Esophagus mucosa (tissue), 1 donor: ENCODE measurements around the gene CHRNA5. TPM values are rescaled to one million over a fixed set of nuclear protein-coding genes. Genes with fewer than 3 reads are reported as not detected.
"Not testable (repeated sequence)": the region's sequence is repeated elsewhere in the genome, so short reads cannot be mapped to it uniquely, and the experiment has no call there.

Source experiments
- ATAC-seq: fragments of 200-7000 bp; cut with Tn5 transposase; one replicate; pipeline ENCODE4 v1.9.1; 2020
- total RNA-seq: library from RNA; stranded (reverse); gene quantifications from one replicate; pipeline ENCODE4 v1.2.4, GENCODE V29; 2023
- donor health status: DM: yes; HTN: yes; CAD: no.

Gene CHRNA5
- 4.3 TPM for total RNA-seq

- peak; percentile 95 for ATAC-seq
These were observed at the start of gene CHRNA5 for GRCh38 chr15:78565097-78565950. CHRNA5 (plus strand) TSS chr15:78565520; CDS start chr15:78565720, 200 bp downstream.

GRCh38 chr15:78520035-78520434 lies 45.3 kb upstream of the CHRNA5 start:
- not testable (repeated sequence) for ATAC-seq

GRCh38 chr15:78524230-78524629 lies 41.1 kb upstream of the CHRNA5 start:
- no peak for ATAC-seq

GRCh38 chr15:78527325-78527724 lies 38.0 kb upstream of the CHRNA5 start:
- no peak for ATAC-seq

GRCh38 chr15:78533331-78533730 lies 32.0 kb upstream of the CHRNA5 start:
- no peak for ATAC-seq

- no peak for ATAC-seq
These were observed 29.2 kb upstream of the CHRNA5 start for GRCh38 chr15:78536134-78536533.

GRCh38 chr15:78537266-78537905 lies 27.9 kb upstream of the CHRNA5 start:
- no peak for ATAC-seq

- no peak for ATAC-seq
These were observed 27.0 kb upstream of the CHRNA5 start for GRCh38 chr15:78538358-78538757.

- not testable (repeated sequence) for ATAC-seq
These were observed 25.7 kb upstream of the CHRNA5 start for GRCh38 chr15:78539464-78540140.

- peak; percentile 90 for ATAC-seq
These were observed 25.0 kb upstream of the CHRNA5 start, which contains the start of gene PSMA4 for GRCh38 chr15:78540141-78540870. PSMA4 (plus strand) TSS chr15:78540444; CDS start chr15:78541928, 1,484 bp downstream.

- ATAC-seq, result peak; percentile 18
These were observed 24.2 kb upstream of the CHRNA5 start for GRCh38 chr15:78540871-78541743.

GRCh38 chr15:78541744-78542034 lies 23.6 kb upstream of the CHRNA5 start:
- ATAC-seq, result no peak

GRCh38 chr15:78542647-78543046 lies 22.7 kb upstream of the CHRNA5 start:
- no peak for ATAC-seq

- ATAC-seq, result no peak
These were observed 15.1 kb upstream of the CHRNA5 start for GRCh38 chr15:78550194-78550593.

- no peak for ATAC-seq
These were observed 14.5 kb upstream of the CHRNA5 start for GRCh38 chr15:78550815-78551214.

- ATAC-seq, result no peak
These were observed 13.4 kb upstream of the CHRNA5 start for GRCh38 chr15:78551902-78552301.

GRCh38 chr15:78552597-78552996 lies 12.7 kb upstream of the CHRNA5 start:
- ATAC-seq, result no peak

- not testable (repeated sequence) for ATAC-seq
These were observed 5.1 kb upstream of the CHRNA5 start for GRCh38 chr15:78560201-78560600.

GRCh38 chr15:78561490-78561889 lies 3.8 kb upstream of the CHRNA5 start:
- ATAC-seq, result no peak

- ATAC-seq, result no peak
These were observed 2.2 kb upstream of the CHRNA5 start for GRCh38 chr15:78563092-78563491.

- ATAC-seq, result peak; percentile 8
These were observed 600 bp upstream of the CHRNA5 start for GRCh38 chr15:78564743-78565096.
